PC-3 (cell line): ENCODE results near the gene CLCN5. TPM values are rescaled to one million over a fixed set of nuclear protein-coding genes. Genes with fewer than 3 reads are reported as not detected.

ENCODE experiments used
- ATAC-seq: fragments of 200-7000 bp; cut with Tn5 transposase; 2 replicates; pipeline ENCODE4 v1.9.1; 2020; ENCODE audit warnings: mild to moderate bottlenecking, moderate library complexity
- BruUV-seq: library from RNA; stranded (reverse); fragments of 400-500 nt; replicated peaks from 2 replicates; lab custom pipeline; 2021; lab: Mats Ljungman, UMichigan
- CTCF ChIA-PET: fragments of 300-600 bp; sonication (Branson Sonifier 250); formaldehyde crosslinking; loops from one replicate; lab custom pipeline; 2022; ENCODE audit warnings: antibody characterized with exemption; lab: Charles Lee
- POLR2A ChIA-PET: fragments of 300-600 bp; sonication (Branson Sonifier 250); formaldehyde crosslinking; loops from one replicate; lab custom pipeline; 2022; ENCODE audit warnings: antibody characterized with exemption; ENCODE audit not compliant: unreplicated experiment; lab: Charles Lee
- DNase-seq: peaks from one replicate; pipeline ENCODE4 v3.0.0-alpha.2; 2015
- H2AFZ ChIP-seq: fragments of 300-600 bp; sonication (generic); 2 replicates; pipeline ENCODE4 v1.6.0; 2016; ENCODE audit warnings: antibody characterized with exemption, low read length
- H3F3A ChIP-seq: fragments of 300-600 bp; sonication (generic); one replicate; pipeline ENCODE4 v1.6.0; 2017; ENCODE audit warnings: antibody characterized with exemption, low read length, control low read depth, mild to moderate bottlenecking; ENCODE audit not compliant: unreplicated experiment
- H3K27ac ChIP-seq: fragments of 300-600 bp; sonication (generic); 2 replicates; pipeline ENCODE4 v1.5.1; 2016; ENCODE audit warnings: mild to moderate bottlenecking, low read length
- H3K27me3 ChIP-seq: fragments of 300-600 bp; sonication (generic); 2 replicates; pipeline ENCODE4 v1.6.1; 2016; ENCODE audit warnings: low read length, mixed read lengths
- H3K36me3 ChIP-seq: fragments of 300-600 bp; sonication (generic); 2 replicates; pipeline ENCODE4 v1.6.1; 2016; ENCODE audit warnings: low read depth, mixed run types, low read length, mixed read lengths
- H3K4me1 ChIP-seq: fragments of 300-600 bp; sonication (generic); 2 replicates; pipeline ENCODE4 v1.5.1; 2016; ENCODE audit warnings: low read length; ENCODE audit not compliant: insufficient read depth
- H3K4me2 ChIP-seq: fragments of 300-600 bp; sonication (generic); 2 replicates; pipeline ENCODE4 v1.6.0; 2016; ENCODE audit warnings: low read length
- H3K4me3 ChIP-seq: fragments of 300-600 bp; sonication (generic); 2 replicates; pipeline ENCODE4 v1.5.1; 2016; ENCODE audit warnings: mild to moderate bottlenecking, low read length, mixed read lengths
- H3K79me2 ChIP-seq: fragments of 300-600 bp; sonication (generic); 2 replicates; pipeline ENCODE4 v1.6.1; 2017; ENCODE audit warnings: low read length, mixed read lengths
- H3K9ac ChIP-seq: fragments of 300-600 bp; sonication (generic); 2 replicates; pipeline ENCODE4 v1.6.0; 2016; ENCODE audit warnings: mild to moderate bottlenecking, low read length
- H3K9me2 ChIP-seq: fragments of 300-600 bp; sonication (generic); replicated peaks from 2 replicates; pipeline ENCODE4 v1.6.1; 2016; ENCODE audit warnings: mixed run types, low read length, mixed read lengths
- H3K9me3 ChIP-seq: fragments of 300-600 bp; sonication (generic); 2 replicates; pipeline ENCODE4 v1.6.1; 2016; ENCODE audit warnings: low read length, mixed read lengths
- H4K20me1 ChIP-seq: fragments of 300-600 bp; sonication (generic); 2 replicates; pipeline ENCODE4 v1.6.1; 2016; ENCODE audit warnings: low read length, mixed read lengths
- CTCF ChIP-seq: fragments of 300-600 bp; sonication (generic); conservative IDR thresholded peaks from 2 replicates; pipeline ENCODE4 v1.5.1; 2017; ENCODE audit warnings: antibody characterized with exemption, low read depth, mild to moderate bottlenecking, low read length
- EZH2 ChIP-seq: fragments of 300-600 bp; sonication (generic); IDR thresholded peaks from one replicate; pipeline ENCODE4 v1.6.1; 2017; ENCODE audit warnings: antibody characterized with exemption, mild to moderate bottlenecking, low read length; ENCODE audit not compliant: unreplicated experiment
- EZH2phosphoT487 ChIP-seq: fragments of 300-600 bp; sonication (generic); IDR thresholded peaks from 2 replicates; pipeline ENCODE4 v1.6.1; 2018; ENCODE audit warnings: mild to moderate bottlenecking, antibody characterized with exemption, low read length, borderline replicate concordance
- intact Hi-C: fragments of 100-400 bp; cut with micrococcal nuclease; formaldehyde crosslinking; loops from 2 replicates; pipeline ENCODE4 v1.9.0; 2023
- total RNA-seq: library from RNA; depleted of rRNA; stranded (reverse); fragments of >200 nt; gene quantifications from 2 replicates; pipeline ENCODE4 v1.2.3, GENCODE V29; 2014

Gene CLCN5
- total RNA-seq, 1 experiment from 2014 or later: 5.9 TPM

- intact Hi-C loops: no loop called here
- Histone ChIP-seq H3K9me3 (no peaks in the 10 kb centered on the region), H3K27ac (no peak overlapping the region), H3K4me3 (no peak overlapping the region), H3K9me2 (no peaks in the 10 kb centered on the region), H2AFZ (no peak overlapping the region), H3K4me2 (no peak overlapping the region), H3F3A (no peaks in the 10 kb centered on the region), H3K4me1 (no peaks in the 10 kb centered on the region), H3K36me3 (no peaks in the 10 kb centered on the region), H3K79me2 (no peaks in the 10 kb centered on the region), H4K20me1 (no peaks in the 10 kb centered on the region), H3K9ac (no peak overlapping the region), H3K27me3 (no peaks in the 10 kb centered on the region)
- no TSS peak for BruUV-seq
- ChIA-PET CTCF (no interaction called here), POLR2A (no interaction called here)
- DNase-seq (no peak), ATAC-seq (no peak)
- TF ChIP-seq CTCF: no peak
- TF ChIP-seq EZH2phosphoT487: no peak
- TF ChIP-seq EZH2: no peak
Observed at GRCh38 chrX:50093625-50094024, 171.2 kb downstream of the CLCN5 start.

GRCh38 chrX:50097071-50097470, 174.7 kb downstream of the CLCN5 start:
- no peaks in the 10 kb centered on the region for H4K20me1 ChIP-seq
- no peaks in the 10 kb centered on the region for H3K9me2 ChIP-seq
- H3K27ac ChIP-seq: no peak overlapping the region
- no peak overlapping the region for H3K4me2 ChIP-seq
- DNase-seq (no peak), ATAC-seq (no peak)
- no peaks in the 10 kb centered on the region for H3K79me2 ChIP-seq
- H2AFZ ChIP-seq: no peak overlapping the region
- no peaks in the 10 kb centered on the region for H3K36me3 ChIP-seq
- no TSS peak for BruUV-seq
- no peaks in the 10 kb centered on the region for H3K9me3 ChIP-seq
- TF ChIP-seq EZH2 (no peak), CTCF (no peak), EZH2phosphoT487 (no peak)
- H3K27me3 ChIP-seq: no peaks in the 10 kb centered on the region
- CTCF ChIA-PET: no interaction called here
- intact Hi-C loops: no loop called here
- no peaks in the 10 kb centered on the region for H3K4me1 ChIP-seq
- no peak overlapping the region for H3K9ac ChIP-seq
- POLR2A ChIA-PET: no interaction called here
- H3K4me3 ChIP-seq: no peak overlapping the region
- no peaks in the 10 kb centered on the region for H3F3A ChIP-seq

GRCh38 chrX:50098241-50098640, 175.8 kb downstream of the CLCN5 start:
- H3K27ac ChIP-seq: no peak overlapping the region
- no peak overlapping the region for H2AFZ ChIP-seq
- no peaks in the 10 kb centered on the region for H3K79me2 ChIP-seq
- no peaks in the 10 kb centered on the region for H3K27me3 ChIP-seq
- no peaks in the 10 kb centered on the region for H3K9me2 ChIP-seq
- TF ChIP-seq CTCF: no peak
- TF ChIP-seq EZH2: no peak
- TF ChIP-seq EZH2phosphoT487: no peak
- ChIA-PET POLR2A (no interaction called here), CTCF (no interaction called here)
- no peaks in the 10 kb centered on the region for H3K9me3 ChIP-seq
- DNase-seq (no peak), ATAC-seq (no peak)
- H4K20me1 ChIP-seq: no peaks in the 10 kb centered on the region
- H3K9ac ChIP-seq: no peak overlapping the region
- no peak overlapping the region for H3K4me3 ChIP-seq
- H3K36me3 ChIP-seq: no peaks in the 10 kb centered on the region
- no TSS peak for BruUV-seq
- no peaks in the 10 kb centered on the region for H3F3A ChIP-seq
- no peaks in the 10 kb centered on the region for H3K4me1 ChIP-seq
- no peak overlapping the region for H3K4me2 ChIP-seq
- intact Hi-C loops: no loop called here
